Lower leg skin (tissue), 3 donors: ENCODE data around the gene FOXS1.

ENCODE experiments used
- POLR2A ChIP-seq, 2 donors: fragments of 450-650 bp; IDR thresholded peaks; one replicate each; pipeline ENCODE4 v1.6.1; 2016 to 2017; ENCODE audit warnings: antibody characterized with exemption in 2 of 2, mild to moderate bottlenecking in 1 of 2, moderate library complexity in 1 of 2
- TF ChIP-seq, protein P1 (sequence below), 3 donors: fragments of 450-650 bp; IDR thresholded peaks; one replicate each; pipeline ENCODE4 v1.5.1; 2016; ENCODE audit warnings: antibody characterized with exemption in 3 of 3, mild to moderate bottlenecking in 3 of 3, moderate library complexity in 2 of 3

DNA sequence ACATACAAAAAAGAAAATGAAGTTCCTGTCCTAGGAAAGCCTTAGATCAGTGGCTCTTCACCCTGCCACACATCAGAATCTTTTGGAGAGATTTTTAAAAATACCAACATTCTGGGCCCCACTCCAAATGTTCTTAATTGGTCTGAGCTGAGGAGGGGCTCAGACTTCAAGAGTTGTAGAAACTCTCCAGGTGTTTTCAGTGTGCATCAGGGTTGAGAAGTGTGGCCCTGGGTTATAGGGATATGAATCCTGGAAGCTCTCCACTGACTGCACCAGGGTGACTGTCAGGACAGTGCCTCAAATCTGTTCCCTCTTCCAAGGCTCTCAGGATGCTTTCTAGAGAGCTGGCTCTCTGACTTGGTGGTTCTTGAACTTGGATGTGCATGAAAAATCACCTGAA is 31.8 kb downstream of the FOXS1 start:
- TF ChIP-seq, protein P1, sequence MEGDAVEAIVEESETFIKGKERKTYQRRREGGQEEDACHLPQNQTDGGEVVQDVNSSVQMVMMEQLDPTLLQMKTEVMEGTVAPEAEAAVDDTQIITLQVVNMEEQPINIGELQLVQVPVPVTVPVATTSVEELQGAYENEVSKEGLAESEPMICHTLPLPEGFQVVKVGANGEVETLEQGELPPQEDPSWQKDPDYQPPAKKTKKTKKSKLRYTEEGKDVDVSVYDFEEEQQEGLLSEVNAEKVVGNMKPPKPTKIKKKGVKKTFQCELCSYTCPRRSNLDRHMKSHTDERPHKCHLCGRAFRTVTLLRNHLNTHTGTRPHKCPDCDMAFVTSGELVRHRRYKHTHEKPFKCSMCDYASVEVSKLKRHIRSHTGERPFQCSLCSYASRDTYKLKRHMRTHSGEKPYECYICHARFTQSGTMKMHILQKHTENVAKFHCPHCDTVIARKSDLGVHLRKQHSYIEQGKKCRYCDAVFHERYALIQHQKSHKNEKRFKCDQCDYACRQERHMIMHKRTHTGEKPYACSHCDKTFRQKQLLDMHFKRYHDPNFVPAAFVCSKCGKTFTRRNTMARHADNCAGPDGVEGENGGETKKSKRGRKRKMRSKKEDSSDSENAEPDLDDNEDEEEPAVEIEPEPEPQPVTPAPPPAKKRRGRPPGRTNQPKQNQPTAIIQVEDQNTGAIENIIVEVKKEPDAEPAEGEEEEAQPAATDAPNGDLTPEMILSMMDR (IDR thresholded peaks at IDR 0.05), result no peak
- TF ChIP-seq POLR2A (IDR thresholded peaks at IDR 0.05), result no peak
